Measurements from ENCODE around the gene SLC2A9.

Gene SLC2A9

GRCh38 chr4:9870165-9870790 is 151.0 kb downstream of the SLC2A9 start:
- no peak for ATAC-seq
- TF ChIP-seq ZC3H10 (CRISPR knock-in tag; IDR thresholded peaks at IDR 0.05) = no peak
- no peak for TF ChIP-seq RARB (CRISPR knock-in tag; IDR thresholded peaks at IDR 0.05)
- no peak for TF ChIP-seq ZFP3 (CRISPR knock-in tag; IDR thresholded peaks at IDR 0.05)
- TF ChIP-seq, protein P1, sequence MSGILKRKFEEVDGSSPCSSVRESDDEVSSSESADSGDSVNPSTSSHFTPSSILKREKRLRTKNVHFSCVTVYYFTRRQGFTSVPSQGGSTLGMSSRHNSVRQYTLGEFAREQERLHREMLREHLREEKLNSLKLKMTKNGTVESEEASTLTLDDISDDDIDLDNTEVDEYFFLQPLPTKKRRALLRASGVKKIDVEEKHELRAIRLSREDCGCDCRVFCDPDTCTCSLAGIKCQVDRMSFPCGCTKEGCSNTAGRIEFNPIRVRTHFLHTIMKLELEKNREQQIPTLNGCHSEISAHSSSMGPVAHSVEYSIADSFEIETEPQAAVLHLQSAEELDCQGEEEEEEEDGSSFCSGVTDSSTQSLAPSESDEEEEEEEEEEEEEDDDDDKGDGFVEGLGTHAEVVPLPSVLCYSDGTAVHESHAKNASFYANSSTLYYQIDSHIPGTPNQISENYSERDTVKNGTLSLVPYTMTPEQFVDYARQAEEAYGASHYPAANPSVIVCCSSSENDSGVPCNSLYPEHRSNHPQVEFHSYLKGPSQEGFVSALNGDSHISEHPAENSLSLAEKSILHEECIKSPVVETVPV (CRISPR knock-in tag; IDR thresholded peaks at IDR 0.05) = no peak
- no peak for TF ChIP-seq SNAI2 (CRISPR knock-in tag; IDR thresholded peaks at IDR 0.05)
- no peak for TF ChIP-seq CSDC2 (CRISPR knock-in tag; IDR thresholded peaks at IDR 0.05)
- no peak for TF ChIP-seq PPARA (CRISPR knock-in tag; IDR thresholded peaks at IDR 0.05; ENCODE audit: borderline replicate concordance)
- no peak for TF ChIP-seq ZNF565 (CRISPR knock-in tag; conservative IDR thresholded peaks at IDR 0.05; ENCODE audit: low read depth)
- no peak for TF ChIP-seq BACH2 (CRISPR knock-in tag; IDR thresholded peaks at IDR 0.05; ENCODE audit: borderline replicate concordance)
- no peak for TF ChIP-seq OSR1 (CRISPR knock-in tag; IDR thresholded peaks at IDR 0.05)

GRCh38 chr4:9867751-9868425 is 153.4 kb downstream of the SLC2A9 start:
- ATAC-seq = no peak
- TF ChIP-seq ESRRG (CRISPR knock-in tag; IDR thresholded peaks at IDR 0.05) (no peak), ISL1 (CRISPR knock-in tag; IDR thresholded peaks at IDR 0.05) (no peak), RARB (CRISPR knock-in tag; IDR thresholded peaks at IDR 0.05) (no peak), ZFP3 (CRISPR knock-in tag; IDR thresholded peaks at IDR 0.05) (no peak), ZNF8 (CRISPR knock-in tag; IDR thresholded peaks at IDR 0.05) (no peak), ZNF70 (CRISPR knock-in tag; IDR thresholded peaks at IDR 0.05) (no peak), PPARA (CRISPR knock-in tag; IDR thresholded peaks at IDR 0.05; ENCODE audit: borderline replicate concordance) (no peak), GLIS3 (CRISPR knock-in tag; IDR thresholded peaks at IDR 0.05) (no peak), OSR1 (CRISPR knock-in tag; IDR thresholded peaks at IDR 0.05) (no peak), ZFP30 (CRISPR knock-in tag; IDR thresholded peaks at IDR 0.05) (no peak), CSDC2 (CRISPR knock-in tag; IDR thresholded peaks at IDR 0.05) (no peak)
- TF ChIP-seq, protein P2, sequence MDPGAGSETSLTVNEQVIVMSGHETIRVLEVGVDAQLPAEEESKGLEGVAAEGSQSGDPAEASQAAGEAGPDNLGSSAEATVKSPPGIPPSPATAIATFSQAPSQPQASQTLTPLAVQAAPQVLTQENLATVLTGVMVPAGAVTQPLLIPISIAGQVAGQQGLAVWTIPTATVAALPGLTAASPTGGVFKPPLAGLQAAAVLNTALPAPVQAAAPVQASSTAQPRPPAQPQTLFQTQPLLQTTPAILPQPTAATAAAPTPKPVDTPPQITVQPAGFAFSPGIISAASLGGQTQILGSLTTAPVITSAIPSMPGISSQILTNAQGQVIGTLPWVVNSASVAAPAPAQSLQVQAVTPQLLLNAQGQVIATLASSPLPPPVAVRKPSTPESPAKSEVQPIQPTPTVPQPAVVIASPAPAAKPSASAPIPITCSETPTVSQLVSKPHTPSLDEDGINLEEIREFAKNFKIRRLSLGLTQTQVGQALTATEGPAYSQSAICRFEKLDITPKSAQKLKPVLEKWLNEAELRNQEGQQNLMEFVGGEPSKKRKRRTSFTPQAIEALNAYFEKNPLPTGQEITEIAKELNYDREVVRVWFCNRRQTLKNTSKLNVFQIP (CRISPR knock-in tag; IDR thresholded peaks at IDR 0.05; ENCODE audit: borderline replicate concordance, low read depth) = no peak

DNA sequence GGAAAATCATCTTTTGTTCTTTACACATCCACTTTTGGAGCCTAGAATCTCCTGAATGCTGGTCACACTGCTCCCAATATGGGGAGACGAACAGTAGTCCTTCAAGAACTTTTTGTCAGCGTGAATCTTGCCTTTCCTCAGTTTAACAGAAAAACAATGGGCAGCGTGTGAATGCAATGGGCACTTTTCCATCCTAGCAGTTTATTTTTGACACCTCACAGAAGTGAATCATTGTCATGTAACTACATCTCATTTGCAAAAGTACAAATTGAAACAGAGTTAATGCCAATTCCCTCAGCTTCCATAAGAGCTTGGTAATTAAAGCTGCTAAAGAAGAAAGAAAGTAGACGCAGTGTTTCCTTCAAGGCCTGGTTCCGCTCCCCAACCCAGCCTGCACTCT is 154.4 kb downstream of the SLC2A9 start:
- ATAC-seq = no peak
- TF ChIP-seq BACH2 (CRISPR knock-in tag; IDR thresholded peaks at IDR 0.05; ENCODE audit: borderline replicate concordance) (no peak), CSDC2 (CRISPR knock-in tag; IDR thresholded peaks at IDR 0.05) (no peak), GLIS3 (CRISPR knock-in tag; IDR thresholded peaks at IDR 0.05) (no peak), PPARA (CRISPR knock-in tag; IDR thresholded peaks at IDR 0.05; ENCODE audit: borderline replicate concordance) (no peak), ZFP3 (CRISPR knock-in tag; IDR thresholded peaks at IDR 0.05) (no peak), CREB5 (CRISPR knock-in tag; IDR thresholded peaks at IDR 0.05; ENCODE audit: low read depth) (no peak), ISL1 (CRISPR knock-in tag; IDR thresholded peaks at IDR 0.05) (no peak), ZFP30 (CRISPR knock-in tag; IDR thresholded peaks at IDR 0.05) (no peak), ZNF565 (CRISPR knock-in tag; conservative IDR thresholded peaks at IDR 0.05; ENCODE audit: low read depth) (no peak), ZNF70 (CRISPR knock-in tag; IDR thresholded peaks at IDR 0.05) (no peak), PATZ1 (CRISPR knock-in tag; IDR thresholded peaks at IDR 0.05; ENCODE audit: borderline replicate concordance) (no peak), OSR1 (CRISPR knock-in tag; IDR thresholded peaks at IDR 0.05) (no peak), ARNTL (CRISPR knock-in tag; IDR thresholded peaks at IDR 0.05; ENCODE audit: borderline replicate concordance, low read depth) (no peak), ZC3H10 (CRISPR knock-in tag; IDR thresholded peaks at IDR 0.05) (no peak), SNAI2 (CRISPR knock-in tag; IDR thresholded peaks at IDR 0.05) (no peak)
- TF ChIP-seq, protein P3, sequence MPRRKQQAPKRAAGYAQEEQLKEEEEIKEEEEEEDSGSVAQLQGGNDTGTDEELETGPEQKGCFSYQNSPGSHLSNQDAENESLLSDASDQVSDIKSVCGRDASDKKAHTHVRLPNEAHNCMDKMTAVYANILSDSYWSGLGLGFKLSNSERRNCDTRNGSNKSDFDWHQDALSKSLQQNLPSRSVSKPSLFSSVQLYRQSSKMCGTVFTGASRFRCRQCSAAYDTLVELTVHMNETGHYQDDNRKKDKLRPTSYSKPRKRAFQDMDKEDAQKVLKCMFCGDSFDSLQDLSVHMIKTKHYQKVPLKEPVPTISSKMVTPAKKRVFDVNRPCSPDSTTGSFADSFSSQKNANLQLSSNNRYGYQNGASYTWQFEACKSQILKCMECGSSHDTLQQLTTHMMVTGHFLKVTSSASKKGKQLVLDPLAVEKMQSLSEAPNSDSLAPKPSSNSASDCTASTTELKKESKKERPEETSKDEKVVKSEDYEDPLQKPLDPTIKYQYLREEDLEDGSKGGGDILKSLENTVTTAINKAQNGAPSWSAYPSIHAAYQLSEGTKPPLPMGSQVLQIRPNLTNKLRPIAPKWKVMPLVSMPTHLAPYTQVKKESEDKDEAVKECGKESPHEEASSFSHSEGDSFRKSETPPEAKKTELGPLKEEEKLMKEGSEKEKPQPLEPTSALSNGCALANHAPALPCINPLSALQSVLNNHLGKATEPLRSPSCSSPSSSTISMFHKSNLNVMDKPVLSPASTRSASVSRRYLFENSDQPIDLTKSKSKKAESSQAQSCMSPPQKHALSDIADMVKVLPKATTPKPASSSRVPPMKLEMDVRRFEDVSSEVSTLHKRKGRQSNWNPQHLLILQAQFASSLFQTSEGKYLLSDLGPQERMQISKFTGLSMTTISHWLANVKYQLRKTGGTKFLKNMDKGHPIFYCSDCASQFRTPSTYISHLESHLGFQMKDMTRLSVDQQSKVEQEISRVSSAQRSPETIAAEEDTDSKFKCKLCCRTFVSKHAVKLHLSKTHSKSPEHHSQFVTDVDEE (CRISPR knock-in tag; IDR thresholded peaks at IDR 0.05) = no peak
- TF ChIP-seq, protein P1 (CRISPR knock-in tag; IDR thresholded peaks at IDR 0.05) = no peak
